A549 (cell line): Measurements from ENCODE around the gene PPP2R2C.

Experiments
- E2F6 ChIP-seq: IDR thresholded peaks from 2 replicates; pipeline ENCODE4 v1.6.1; 2012; ENCODE audit warnings: low read depth, borderline replicate concordance
- EP300 ChIP-seq, 2 experiments: fragments of >200 bp; sonication (Bioruptor Twin); formaldehyde crosslinking; IDR thresholded peaks; 2 replicates in 1 of 2; 3 replicates in 1 of 2; pipeline ENCODE4 v1.6.1; 2016 to 2017
- FOSL2 ChIP-seq, 2 experiments: fragments of 450-650 bp in 1 of 2; fragments of >200 bp in 1 of 2; sonication (Bioruptor Twin) in 1 of 2; formaldehyde crosslinking; IDR thresholded peaks; 2 replicates each; pipeline versions ENCODE4 v1.5.0 to v1.6.1; 2016 to 2020; ENCODE audit warnings: mild to moderate bottlenecking in 1 of 2, moderate library complexity in 1 of 2
- HES2 ChIP-seq: fragments of >200 bp; sonication (Bioruptor Twin); formaldehyde crosslinking; IDR thresholded peaks from 2 replicates; pipeline ENCODE4 v1.6.1; 2016
- KDM5A ChIP-seq: fragments of 200-600 bp; sonication (generic); IDR thresholded peaks from 2 replicates; pipeline ENCODE4 v1.6.1; 2016; ENCODE audit warnings: antibody characterized with exemption, mild to moderate bottlenecking
- MAX ChIP-seq: IDR thresholded peaks from 2 replicates; pipeline ENCODE4 v1.6.1; 2012
- MAZ ChIP-seq: fragments of 150-350 bp; IDR thresholded peaks from 2 replicates; pipeline ENCODE4 v1.6.1; 2014; ENCODE audit warnings: antibody characterized with exemption, low read depth, low read length, borderline replicate concordance
- MYC ChIP-seq: IDR thresholded peaks from 2 replicates; pipeline ENCODE4 v1.6.1; 2012; ENCODE audit warnings: mild to moderate bottlenecking, inconsistent platforms, low read length, improper control_type of control experiment, borderline replicate concordance
- NFE2L2 ChIP-seq: fragments of 150-350 bp; conservative IDR thresholded peaks from 2 replicates; pipeline ENCODE4 v1.6.1; 2014; ENCODE audit warnings: low read length
- POLR2A ChIP-seq: IDR thresholded peaks from 2 replicates; pipeline ENCODE4 v1.6.1; 2012; ENCODE audit warnings: mild to moderate bottlenecking, low read length
- RCOR1 ChIP-seq: fragments of 150-350 bp; IDR thresholded peaks from 2 replicates; pipeline ENCODE4 v1.6.1; 2014; ENCODE audit warnings: antibody characterized with exemption, low read length, low read depth
- TP53 ChIP-seq: fragments of 250-450 bp; sonication (Bioruptor Pico); IDR thresholded peaks from 2 replicates; pipeline ENCODE4 v1.5.0; 2021; ENCODE audit warnings: mild to moderate bottlenecking, moderate library complexity
- TF ChIP-seq, protein P1 (sequence below): fragments of >200 bp; sonication (Bioruptor Twin); formaldehyde crosslinking; IDR thresholded peaks from 3 replicates; pipeline ENCODE4 v1.5.1; 2016
- TF ChIP-seq, protein P2 (sequence below): fragments of 250-450 bp; sonication (Bioruptor Pico); IDR thresholded peaks from 2 replicates; pipeline ENCODE4 v1.5.0; 2020; ENCODE audit warnings: low read depth, mild to moderate bottlenecking, moderate library complexity

- TF ChIP-seq KDM5A (no peak), HES2 (no peak), MAX (no peak), FOSL2 (IDR thresholded peaks at IDR 0.05) (no peak), FOSL2 (CRISPR knock-in tag; IDR thresholded peaks at IDR 0.05) (no peak), MYC (no peak), TP53 (CRISPR knock-in tag) (no peak), POLR2A (no peak), MAZ (no peak), NFE2L2 (no peak), EP300 (IDR thresholded peaks at IDR 0.05) (no peak), RCOR1 (no peak), E2F6 (no peak)
- TF ChIP-seq, protein P1, sequence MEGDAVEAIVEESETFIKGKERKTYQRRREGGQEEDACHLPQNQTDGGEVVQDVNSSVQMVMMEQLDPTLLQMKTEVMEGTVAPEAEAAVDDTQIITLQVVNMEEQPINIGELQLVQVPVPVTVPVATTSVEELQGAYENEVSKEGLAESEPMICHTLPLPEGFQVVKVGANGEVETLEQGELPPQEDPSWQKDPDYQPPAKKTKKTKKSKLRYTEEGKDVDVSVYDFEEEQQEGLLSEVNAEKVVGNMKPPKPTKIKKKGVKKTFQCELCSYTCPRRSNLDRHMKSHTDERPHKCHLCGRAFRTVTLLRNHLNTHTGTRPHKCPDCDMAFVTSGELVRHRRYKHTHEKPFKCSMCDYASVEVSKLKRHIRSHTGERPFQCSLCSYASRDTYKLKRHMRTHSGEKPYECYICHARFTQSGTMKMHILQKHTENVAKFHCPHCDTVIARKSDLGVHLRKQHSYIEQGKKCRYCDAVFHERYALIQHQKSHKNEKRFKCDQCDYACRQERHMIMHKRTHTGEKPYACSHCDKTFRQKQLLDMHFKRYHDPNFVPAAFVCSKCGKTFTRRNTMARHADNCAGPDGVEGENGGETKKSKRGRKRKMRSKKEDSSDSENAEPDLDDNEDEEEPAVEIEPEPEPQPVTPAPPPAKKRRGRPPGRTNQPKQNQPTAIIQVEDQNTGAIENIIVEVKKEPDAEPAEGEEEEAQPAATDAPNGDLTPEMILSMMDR = no peak
- TF ChIP-seq, protein P2, sequence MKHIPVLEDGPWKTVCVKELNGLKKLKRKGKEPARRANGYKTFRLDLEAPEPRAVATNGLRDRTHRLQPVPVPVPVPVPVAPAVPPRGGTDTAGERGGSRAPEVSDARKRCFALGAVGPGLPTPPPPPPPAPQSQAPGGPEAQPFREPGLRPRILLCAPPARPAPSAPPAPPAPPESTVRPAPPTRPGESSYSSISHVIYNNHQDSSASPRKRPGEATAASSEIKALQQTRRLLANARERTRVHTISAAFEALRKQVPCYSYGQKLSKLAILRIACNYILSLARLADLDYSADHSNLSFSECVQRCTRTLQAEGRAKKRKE (CRISPR knock-in tag) = no peak
These were observed 120.3 kb downstream of the PPP2R2C start for GRCh38 chr4:6352031-6352692.
